IMR-90 (cell line): ENCODE measurements around the gene ERG28. TPM values are rescaled to one million over a fixed set of nuclear protein-coding genes. Genes with fewer than 3 reads are reported as not detected.

Experiments
- ATAC-seq: fragments of 200-7000 bp; cut with Tn5 transposase; 2 replicates; pipeline ENCODE4 v1.9.1; 2020; ENCODE audit warnings: low read depth, mild to moderate bottlenecking, moderate library complexity
- BruUV-seq: library from RNA; stranded (reverse); fragments of 400-500 nt; replicated peaks from 2 replicates; lab custom pipeline; 2021; lab: Mats Ljungman, UMichigan
- CTCF ChIA-PET: fragments of 300-600 bp; formaldehyde crosslinking; extraction: SDS; loops from one replicate; lab custom pipeline; 2021; ENCODE audit warnings: antibody characterized with exemption; lab: Yijun Ruan, JAX
- POLR2A ChIA-PET: fragments of 300-600 bp; sonication (Branson Sonifier 250); formaldehyde crosslinking; loops from one replicate; lab custom pipeline; 2022; ENCODE audit warnings: antibody characterized with exemption; ENCODE audit not compliant: unreplicated experiment; lab: Charles Lee
- DNase-seq: peaks from one replicate; pipeline ENCODE4 v3.0.0; 2013
- H2AFZ ChIP-seq: replicated peaks from 2 replicates; pipeline ENCODE3; 2013; ENCODE audit warnings: low read length, mild to moderate bottlenecking; ENCODE audit not compliant: poor library complexity
- H2AK5ac ChIP-seq: 2 replicates; pipeline ENCODE4 v1.6.1; 2013; ENCODE audit warnings: low read depth, low read length, inconsistent platforms
- H2AK9ac ChIP-seq: replicated peaks from 2 replicates; pipeline ENCODE3; 2013; ENCODE audit warnings: mild to moderate bottlenecking, low read depth, low read length, moderate library complexity; ENCODE audit not compliant: poor library complexity
- H2BK120ac ChIP-seq: 2 replicates; pipeline ENCODE4 v1.6.1; 2013; ENCODE audit warnings: low read depth, low read length, inconsistent platforms
- H2BK15ac ChIP-seq: 3 replicates; pipeline ENCODE4 v1.6.1; 2013; ENCODE audit warnings: low read depth, low read length, inconsistent platforms
- H2BK20ac ChIP-seq: 2 replicates; pipeline ENCODE4 v1.6.1; 2013; ENCODE audit warnings: low read depth, mild to moderate bottlenecking, inconsistent platforms, low read length, moderate library complexity
- H2BK5ac ChIP-seq: 2 replicates; pipeline ENCODE4 v1.6.1; 2013; ENCODE audit warnings: mild to moderate bottlenecking, low read depth, low read length, inconsistent platforms; ENCODE audit not compliant: poor library complexity, severe bottlenecking
- H3K14ac ChIP-seq: replicated peaks from 2 replicates; pipeline ENCODE4 v1.6.1; 2013; ENCODE audit warnings: low read depth, low read length, inconsistent platforms
- H3K18ac ChIP-seq: 2 replicates; pipeline ENCODE4 v1.6.1; 2013; ENCODE audit warnings: low read depth, low read length, control low read depth
- H3K23ac ChIP-seq: 2 replicates; pipeline ENCODE4 v1.6.1; 2013; ENCODE audit warnings: low read depth, low read length, inconsistent platforms
- H3K27ac ChIP-seq: 2 replicates; pipeline ENCODE4 v1.5.1; 2013; ENCODE audit warnings: mild to moderate bottlenecking, control low read depth, low read length; ENCODE audit not compliant: insufficient read depth
- H3K27me3 ChIP-seq: 2 replicates; pipeline ENCODE4 v1.6.1; 2013; ENCODE audit warnings: low read length; ENCODE audit not compliant: control insufficient read depth, insufficient read depth
- H3K36me3 ChIP-seq: 2 replicates; pipeline ENCODE4 v1.6.1; 2013; ENCODE audit warnings: low read length, mixed read lengths; ENCODE audit not compliant: control insufficient read depth, insufficient read depth
- H3K4ac ChIP-seq: 2 replicates; pipeline ENCODE4 v1.6.1; 2013; ENCODE audit warnings: low read depth, low read length, inconsistent platforms
- H3K4me1 ChIP-seq: 2 replicates; pipeline ENCODE4 v1.6.1; 2013; ENCODE audit warnings: low read length, mixed read lengths; ENCODE audit not compliant: control insufficient read depth, insufficient read depth
- H3K4me2 ChIP-seq: 2 replicates; pipeline ENCODE4 v1.6.1; 2013; ENCODE audit warnings: low read depth, mild to moderate bottlenecking, control low read depth, low read length, moderate library complexity
- H3K4me3 ChIP-seq: 2 replicates; pipeline ENCODE4 v1.5.1; 2013; ENCODE audit warnings: low read depth, mild to moderate bottlenecking, control low read depth, low read length, moderate library complexity; ENCODE audit not compliant: insufficient read depth
- H3K56ac ChIP-seq: 2 replicates; pipeline ENCODE4 v1.6.1; 2013; ENCODE audit warnings: low read length, inconsistent platforms; ENCODE audit not compliant: insufficient read depth; ENCODE audit errors: extremely low read depth
- H3K79me1 ChIP-seq, 2 experiments: 2 replicates each; pipeline ENCODE4 v1.6.1; 2013; ENCODE audit warnings: low read length in 2 of 2, inconsistent platforms in 1 of 2, low read depth in 1 of 2
- H3K9ac ChIP-seq: 2 replicates; pipeline ENCODE4 v1.6.1; 2013; ENCODE audit warnings: low read depth, low read length, control low read depth
- H3K9me1 ChIP-seq: 2 replicates; pipeline ENCODE4 v1.6.1; 2013; ENCODE audit warnings: low read length, inconsistent platforms; ENCODE audit not compliant: insufficient read depth
- H3K9me3 ChIP-seq: 2 replicates; pipeline ENCODE4 v1.6.1; 2013; ENCODE audit warnings: low read length; ENCODE audit not compliant: control insufficient read depth, insufficient read depth
- H4K20me1 ChIP-seq: 2 replicates; pipeline ENCODE4 v1.6.1; 2013; ENCODE audit warnings: low read length, inconsistent platforms; ENCODE audit not compliant: insufficient read depth
- H4K5ac ChIP-seq: 2 replicates; pipeline ENCODE4 v1.6.1; 2013; ENCODE audit warnings: mild to moderate bottlenecking, low read depth, low read length, control low read depth
- H4K8ac ChIP-seq, 2 experiments: 2 replicates each; pipeline ENCODE4 v1.6.1; 2013; ENCODE audit warnings: low read depth in 2 of 2, low read length in 2 of 2, control low read depth in 1 of 2, inconsistent platforms in 1 of 2
- H4K91ac ChIP-seq: 2 replicates; pipeline ENCODE4 v1.6.1; 2013; ENCODE audit warnings: low read depth, low read length, inconsistent platforms; ENCODE audit not compliant: insufficient read depth
- BHLHE40 ChIP-seq: fragments of 150-350 bp; IDR thresholded peaks from 2 replicates; pipeline ENCODE4 v1.6.1; 2016; ENCODE audit warnings: mild to moderate bottlenecking, low read depth, low read length
- CEBPB ChIP-seq: IDR thresholded peaks from 2 replicates; pipeline ENCODE4 v1.6.1; 2012; ENCODE audit warnings: low read depth, low read length, improper control_type of control experiment
- FOS ChIP-seq: fragments of 150-350 bp; IDR thresholded peaks from 2 replicates; pipeline ENCODE4 v1.6.1; 2016; ENCODE audit warnings: low read depth, low read length
- MAFK ChIP-seq: IDR thresholded peaks from 2 replicates; pipeline ENCODE4 v1.6.1; 2012; ENCODE audit warnings: low read depth, low read length, improper control_type of control experiment
- MAZ ChIP-seq: IDR thresholded peaks from 2 replicates; pipeline ENCODE4 v1.6.1; 2012; ENCODE audit warnings: low read depth, mild to moderate bottlenecking, low read length, improper control_type of control experiment, moderate library complexity, borderline replicate concordance
- MXI1 ChIP-seq: IDR thresholded peaks from 2 replicates; pipeline ENCODE4 v1.6.1; 2012; ENCODE audit warnings: low read depth, mild to moderate bottlenecking, low read length, moderate library complexity, borderline replicate concordance
- NFE2L2 ChIP-seq: fragments of 150-350 bp; IDR thresholded peaks from 2 replicates; pipeline ENCODE4 v1.6.1; 2016; ENCODE audit warnings: low read depth, mild to moderate bottlenecking, low read length
- POLR2A ChIP-seq: IDR thresholded peaks from 2 replicates; pipeline ENCODE4 v1.6.1; 2012; ENCODE audit warnings: mild to moderate bottlenecking, low read depth, low read length
- RAD21 ChIP-seq: IDR thresholded peaks from 2 replicates; pipeline ENCODE4 v1.6.1; 2012; ENCODE audit warnings: low read length, improper control_type of control experiment
- RFX5 ChIP-seq: IDR thresholded peaks from 2 replicates; pipeline ENCODE4 v1.8.0; 2012; ENCODE audit warnings: low read depth, mild to moderate bottlenecking, low read length, moderate library complexity
- SMC3 ChIP-seq: fragments of 150-350 bp; IDR thresholded peaks from 2 replicates; pipeline ENCODE4 v1.6.1; 2016; ENCODE audit warnings: low read depth, mild to moderate bottlenecking, antibody characterized with exemption, low read length, moderate library complexity
- USF2 ChIP-seq: fragments of 150-350 bp; IDR thresholded peaks from 2 replicates; pipeline ENCODE4 v1.6.1; 2017; ENCODE audit warnings: mild to moderate bottlenecking, antibody characterized with exemption, low read length, low read depth
- WGBS, 2 experiments: methylation state at CpG; one replicate each; pipeline versions ENCODE4 v1.1.5 to v1.1.7; 2013; ENCODE audit warnings: missing lambda C conversion rate in 2 of 2; ENCODE audit not compliant: insufficient read length in 1 of 2; ENCODE audit errors: extremely low coverage in 2 of 2; 5-methylcytosine and 5-hydroxymethylcytosine counted together
- dilution Hi-C: fragments of 300-500 bp; cut with HindIII; formaldehyde crosslinking; loops from one replicate; pipeline ENCODE4 v1.14.3; 2018; ENCODE audit warnings: low sequenced_read_pairs; ENCODE audit not compliant: unreplicated experiment
- in situ Hi-C: fragments of 300-500 bp; cut with MboI; formaldehyde crosslinking; loops from 3 replicates; pipeline ENCODE4 v1.14.3; 2019; ENCODE audit warnings: low sequenced_read_pairs, inconsistent platforms, mixed read lengths
- intact Hi-C: fragments of 100-400 bp; cut with micrococcal nuclease; formaldehyde crosslinking; loops from 2 replicates; pipeline ENCODE4 v1.10.0; 2022
- polyA plus RNA-seq, 3 experiments: library from polyadenylated mRNA; depleted of rRNA; stranded (reverse); fragments of >200 nt; gene quantifications; 2 replicates each; pipeline ENCODE4 v1.2.3, GENCODE V29; 2012; ENCODE audit warnings: low replicate concordance in 1 of 3
- total RNA-seq: library from RNA; depleted of rRNA; stranded (reverse); fragments of >200 nt; gene quantifications from 2 replicates; pipeline ENCODE4 v1.2.3, GENCODE V29; 2012
- TF ChIP-seq, protein P1 (sequence below): fragments of 150-350 bp; IDR thresholded peaks from 2 replicates; pipeline ENCODE4 v1.6.1; 2016; ENCODE audit warnings: low read depth, mild to moderate bottlenecking, low read length, moderate library complexity, borderline replicate concordance
- TF ChIP-seq, protein P2 (sequence below): conservative IDR thresholded peaks from 2 replicates; pipeline ENCODE4 v1.5.1; 2012; ENCODE audit warnings: mild to moderate bottlenecking, low read depth, low read length, improper control_type of control experiment

ERG28 gene
- total and polyA plus RNA-seq, 2 of the 4 experiments (the other 2 are of a cell fraction), result 0.90 to 15.4 TPM

- H3K36me3 ChIP-seq, result peaks cover 10% of the 10 kb centered on the region; the same call in 1 of the 2 replicates
- CTCF ChIA-PET, result interaction anchor here (9.8 kb wide), 1 partner anchor 76 kb away, joined by 125 read pairs; the partner anchor contains the start of gene FLVCR2
- no peak overlapping the region for H2BK15ac ChIP-seq
- H2BK5ac ChIP-seq, result no peak overlapping the region
- DNase-seq, result no peak
- H2BK120ac ChIP-seq, result no peak overlapping the region
- H3K27me3 ChIP-seq, result no peaks in the 10 kb centered on the region
- H3K9me1 ChIP-seq, result peaks cover 5% of the 10 kb centered on the region
- no peak overlapping the region for H3K18ac ChIP-seq
- POLR2A ChIA-PET, result no interaction called here
- no peaks in the 10 kb centered on the region for H3K9me3 ChIP-seq
- no peak overlapping the region for H3K4ac ChIP-seq
- H2AFZ ChIP-seq, result no peak overlapping the region
- H3K27ac ChIP-seq, result no peak overlapping the region
- H3K4me2 ChIP-seq, result no peak overlapping the region
- BruUV-seq, result no TSS peak
- H3K4me3 ChIP-seq, result no peak overlapping the region
- H4K5ac ChIP-seq, result no peak overlapping the region
- no peak overlapping the region for H2AK9ac ChIP-seq
- H3K56ac ChIP-seq, result no peak overlapping the region
- no peak overlapping the region for H3K9ac ChIP-seq
- no peak overlapping the region for H4K91ac ChIP-seq
- intact Hi-C loops, result no loop called here
- dilution Hi-C loops, result no loop called here
- in situ Hi-C loops, result loop anchor here (5.0 kb wide), 1 partner anchor 76 kb away; the partner anchor contains the start of gene FLVCR2
- no peaks in the 10 kb centered on the region for H4K20me1 ChIP-seq
- WGBS, 2 experiments, result no CpG with 5 or more reads among the region's 1 CpG
- no peak for TF ChIP-seq BHLHE40
- TF ChIP-seq, protein P1, sequence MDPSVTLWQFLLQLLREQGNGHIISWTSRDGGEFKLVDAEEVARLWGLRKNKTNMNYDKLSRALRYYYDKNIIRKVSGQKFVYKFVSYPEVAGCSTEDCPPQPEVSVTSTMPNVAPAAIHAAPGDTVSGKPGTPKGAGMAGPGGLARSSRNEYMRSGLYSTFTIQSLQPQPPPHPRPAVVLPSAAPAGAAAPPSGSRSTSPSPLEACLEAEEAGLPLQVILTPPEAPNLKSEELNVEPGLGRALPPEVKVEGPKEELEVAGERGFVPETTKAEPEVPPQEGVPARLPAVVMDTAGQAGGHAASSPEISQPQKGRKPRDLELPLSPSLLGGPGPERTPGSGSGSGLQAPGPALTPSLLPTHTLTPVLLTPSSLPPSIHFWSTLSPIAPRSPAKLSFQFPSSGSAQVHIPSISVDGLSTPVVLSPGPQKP, result no peak
- no peak for TF ChIP-seq MAFK
- TF ChIP-seq, protein P2, sequence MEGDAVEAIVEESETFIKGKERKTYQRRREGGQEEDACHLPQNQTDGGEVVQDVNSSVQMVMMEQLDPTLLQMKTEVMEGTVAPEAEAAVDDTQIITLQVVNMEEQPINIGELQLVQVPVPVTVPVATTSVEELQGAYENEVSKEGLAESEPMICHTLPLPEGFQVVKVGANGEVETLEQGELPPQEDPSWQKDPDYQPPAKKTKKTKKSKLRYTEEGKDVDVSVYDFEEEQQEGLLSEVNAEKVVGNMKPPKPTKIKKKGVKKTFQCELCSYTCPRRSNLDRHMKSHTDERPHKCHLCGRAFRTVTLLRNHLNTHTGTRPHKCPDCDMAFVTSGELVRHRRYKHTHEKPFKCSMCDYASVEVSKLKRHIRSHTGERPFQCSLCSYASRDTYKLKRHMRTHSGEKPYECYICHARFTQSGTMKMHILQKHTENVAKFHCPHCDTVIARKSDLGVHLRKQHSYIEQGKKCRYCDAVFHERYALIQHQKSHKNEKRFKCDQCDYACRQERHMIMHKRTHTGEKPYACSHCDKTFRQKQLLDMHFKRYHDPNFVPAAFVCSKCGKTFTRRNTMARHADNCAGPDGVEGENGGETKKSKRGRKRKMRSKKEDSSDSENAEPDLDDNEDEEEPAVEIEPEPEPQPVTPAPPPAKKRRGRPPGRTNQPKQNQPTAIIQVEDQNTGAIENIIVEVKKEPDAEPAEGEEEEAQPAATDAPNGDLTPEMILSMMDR, result no peak
- no peak for TF ChIP-seq NFE2L2
- no peak for TF ChIP-seq SMC3
- TF ChIP-seq CEBPB, result no peak
- TF ChIP-seq RFX5, result no peak
- TF ChIP-seq POLR2A, result no peak
- no peak for TF ChIP-seq USF2
- TF ChIP-seq MXI1, result no peak
- no peak for TF ChIP-seq RAD21
- TF ChIP-seq FOS, result no peak
- TF ChIP-seq MAZ, result no peak
- ATAC-seq, result no peak
- H2BK20ac ChIP-seq, result no peak overlapping the region
- no peak overlapping the region for H3K23ac ChIP-seq
- no peaks in the 10 kb centered on the region for H3K79me1 ChIP-seq
- H4K8ac ChIP-seq, result no peak overlapping the region
- H3K14ac ChIP-seq, result no peak overlapping the region
- peaks cover 2% of the 10 kb centered on the region; the same call in 1 of the 2 replicates for H3K4me1 ChIP-seq
- no peak overlapping the region for H2AK5ac ChIP-seq
These were observed 7.1 kb downstream of the ERG28 start for GRCh38 chr14:75653563-75653962.
